ENCODE data around the gene TAAR5. TPM values are rescaled to one million over a fixed set of nuclear protein-coding genes. Genes with fewer than 3 reads are reported as not detected.
"Not testable (repeated sequence)": the region's sequence is repeated elsewhere in the genome, so short reads cannot be mapped to it uniquely, and the experiment has no call there.

The TAAR5 gene
- total RNA-seq, 1 donor from 2014 or later, result not detected

- Histone ChIP-seq H3K4me3 (no peak overlapping the region), H2AFZ (replicated peaks) (no peak overlapping the region), H3K36me3 (no peaks in the 10 kb centered on the region), H3K27ac (no peak overlapping the region), H3K4me2 (no peak overlapping the region), H3K9me3 (ENCODE audit: low read depth) (no peaks in the 10 kb centered on the region), H3K27me3 (no peaks in the 10 kb centered on the region), H3F3A (ENCODE audit: low read depth) (no peaks in the 10 kb centered on the region), H4K20me1 (ENCODE audit: low read depth) (no peaks in the 10 kb centered on the region), H3K4me1 (peaks cover 27% of the 10 kb centered on the region), H3K9ac (no peak overlapping the region), H3K79me2 (ENCODE audit: low read depth) (no peaks in the 10 kb centered on the region)
- Mint-ChIP-seq H3K27ac (no peak overlapping the region), H3K4me3 (no peak overlapping the region), H3K27me3 (ENCODE audit: insufficient read depth, low read depth) (no peaks in the 10 kb centered on the region), H3K9me3 (no peaks in the 10 kb centered on the region), H3K36me3 (no peaks in the 10 kb centered on the region), H3K4me1 (peaks cover 14% of the 10 kb centered on the region)
- DNase-seq (ENCODE audit: low spot score), result no peak
- TF ChIP-seq EZH2phosphoT487 (IDR thresholded peaks at IDR 0.05) (no peak), CTCF (IDR thresholded peaks at IDR 0.05) (no peak), EZH2 (IDR thresholded peaks at IDR 0.05) (no peak)
These were observed 20.9 kb downstream of the TAAR5 start for GRCh38 chr6:132568611-132569010.

- H3F3A ChIP-seq (ENCODE audit: low read depth), result no peaks in the 10 kb centered on the region
- no peaks in the 10 kb centered on the region for H3K79me2 ChIP-seq (ENCODE audit: low read depth)
- peak overlapping the region; percentile 29 for H3K4me2 ChIP-seq
- no peak overlapping the region for H3K27ac ChIP-seq
- no peak overlapping the region for H3K9ac ChIP-seq
- H3K36me3 Mint-ChIP-seq, result no peaks in the 10 kb centered on the region
- no peaks in the 10 kb centered on the region for H3K27me3 ChIP-seq
- peaks cover 27% of the 10 kb centered on the region for H3K4me1 ChIP-seq
- TF ChIP-seq CTCF (IDR thresholded peaks at IDR 0.05), result no peak
- no peak for TF ChIP-seq EZH2 (IDR thresholded peaks at IDR 0.05)
- no peak for TF ChIP-seq EZH2phosphoT487 (IDR thresholded peaks at IDR 0.05)
- no peaks in the 10 kb centered on the region for H3K36me3 ChIP-seq
- peaks cover 14% of the 10 kb centered on the region for H3K4me1 Mint-ChIP-seq
- H4K20me1 ChIP-seq (ENCODE audit: low read depth), result no peaks in the 10 kb centered on the region
- no peak overlapping the region for H3K4me3 Mint-ChIP-seq
- H3K4me3 ChIP-seq, result no peak overlapping the region
- no peaks in the 10 kb centered on the region for H3K27me3 Mint-ChIP-seq (ENCODE audit: insufficient read depth, low read depth)
- no peak overlapping the region for H3K27ac Mint-ChIP-seq
- DNase-seq (ENCODE audit: low spot score), result peak; percentile 23
- no peaks in the 10 kb centered on the region for H3K9me3 ChIP-seq (ENCODE audit: low read depth)
- peak overlapping the region; percentile 13 for H2AFZ ChIP-seq (replicated peaks)
- H3K9me3 Mint-ChIP-seq, result no peaks in the 10 kb centered on the region
These were observed 22.0 kb downstream of the TAAR5 start for GRCh38 chr6:132567566-132567965.

- Mint-ChIP-seq H3K27ac (no peak overlapping the region), H3K4me1 (peaks cover 14% of the 10 kb centered on the region), H3K9me3 (no peaks in the 10 kb centered on the region), H3K27me3 (ENCODE audit: insufficient read depth, low read depth) (no peaks in the 10 kb centered on the region), H3K36me3 (no peaks in the 10 kb centered on the region), H3K4me3 (no peak overlapping the region)
- H2AFZ ChIP-seq (replicated peaks), result no peak overlapping the region
- no peak for DNase-seq (ENCODE audit: low spot score)
- no peak overlapping the region for H3K4me2 ChIP-seq
- H3K36me3 ChIP-seq, result no peaks in the 10 kb centered on the region
- no peaks in the 10 kb centered on the region for H3F3A ChIP-seq (ENCODE audit: low read depth)
- no peaks in the 10 kb centered on the region for H4K20me1 ChIP-seq (ENCODE audit: low read depth)
- no peak overlapping the region for H3K9ac ChIP-seq
- TF ChIP-seq EZH2 (IDR thresholded peaks at IDR 0.05) (no peak), EZH2phosphoT487 (IDR thresholded peaks at IDR 0.05) (no peak), CTCF (IDR thresholded peaks at IDR 0.05) (no peak)
- H3K27me3 ChIP-seq, result no peaks in the 10 kb centered on the region
- H3K4me3 ChIP-seq, result no peak overlapping the region
- H3K9me3 ChIP-seq (ENCODE audit: low read depth), result no peaks in the 10 kb centered on the region
- no peaks in the 10 kb centered on the region for H3K79me2 ChIP-seq (ENCODE audit: low read depth)
- no peak overlapping the region for H3K27ac ChIP-seq
- H3K4me1 ChIP-seq, result peaks cover 27% of the 10 kb centered on the region
These were observed 23.1 kb downstream of the TAAR5 start for GRCh38 chr6:132566404-132566803.

- not testable (repeated sequence) for DNase-seq (ENCODE audit: low spot score); H3K9me3 Mint-ChIP-seq; H3K4me3 Mint-ChIP-seq; H3K36me3 ChIP-seq; H3K4me1 Mint-ChIP-seq; H3K4me3 ChIP-seq; H3K36me3 Mint-ChIP-seq; H4K20me1 ChIP-seq (ENCODE audit: low read depth); H3K4me2 ChIP-seq; H3K4me1 ChIP-seq; H3K27ac Mint-ChIP-seq; H3K9me3 ChIP-seq (ENCODE audit: low read depth); H3K27me3 ChIP-seq; H2AFZ ChIP-seq (replicated peaks); H3K9ac ChIP-seq; H3K79me2 ChIP-seq (ENCODE audit: low read depth); H3K27ac ChIP-seq; H3F3A ChIP-seq (ENCODE audit: low read depth); H3K27me3 Mint-ChIP-seq (ENCODE audit: insufficient read depth, low read depth)
These were observed 29.5 kb downstream of the TAAR5 start for GRCh38 chr6:132560087-132560486.

All from neural progenitor cell (in vitro differentiated cells).